ENCODE data around the gene TBC1D14.
"Not testable (repeated sequence)": the region's sequence is repeated elsewhere in the genome, so short reads cannot be mapped to it uniquely, and the experiment has no call there.

TBC1D14 gene

GRCh38 chr4:6910340-6910959 is 824 bp downstream of the TBC1D14 start:
- peak; percentile 37 for DNase-seq (ENCODE audit: low spot score)

GRCh38 chr4:6910960-6911874 is 1.6 kb downstream of the TBC1D14 start:
- no peak for DNase-seq (ENCODE audit: low spot score)

GRCh38 chr4:6911917-6912316 is 2.3 kb downstream of the TBC1D14 start:
- DNase-seq (ENCODE audit: low spot score) = not testable (repeated sequence)

- peak; percentile 26 for DNase-seq (ENCODE audit: low spot score)
These were observed 2.8 kb downstream of the TBC1D14 start for GRCh38 chr4:6912441-6912840.

- DNase-seq (ENCODE audit: low spot score) = no peak
These were observed 3.8 kb downstream of the TBC1D14 start for GRCh38 chr4:6913350-6913905.

GRCh38 chr4:6914448-6914847 is 4.8 kb downstream of the TBC1D14 start:
- no peak for DNase-seq (ENCODE audit: low spot score)

- no peak for DNase-seq (ENCODE audit: low spot score)
These were observed 5.7 kb downstream of the TBC1D14 start for GRCh38 chr4:6915041-6916005.

GRCh38 chr4:6916069-6916586 is 6.5 kb downstream of the TBC1D14 start:
- DNase-seq (ENCODE audit: low spot score) = no peak

- no peak for DNase-seq (ENCODE audit: low spot score)
These were observed 7.2 kb downstream of the TBC1D14 start for GRCh38 chr4:6916587-6917460.

- DNase-seq (ENCODE audit: low spot score) = peak; percentile 53
These were observed 8.0 kb downstream of the TBC1D14 start for GRCh38 chr4:6917461-6918271.

- DNase-seq (ENCODE audit: low spot score) = no peak
These were observed 8.7 kb downstream of the TBC1D14 start for GRCh38 chr4:6918338-6918737.

- no peak for DNase-seq (ENCODE audit: low spot score)
These were observed 10.5 kb downstream of the TBC1D14 start for GRCh38 chr4:6920171-6920570.

- DNase-seq (ENCODE audit: low spot score) = no peak
These were observed 13.9 kb downstream of the TBC1D14 start for GRCh38 chr4:6923507-6923906.

- DNase-seq (ENCODE audit: low spot score) = no peak
These were observed 14.7 kb downstream of the TBC1D14 start for GRCh38 chr4:6924361-6924779.

- no peak for DNase-seq (ENCODE audit: low spot score)
These were observed 15.8 kb downstream of the TBC1D14 start for GRCh38 chr4:6925357-6925836.

GRCh38 chr4:6926081-6926480 is 16.5 kb downstream of the TBC1D14 start:
- no peak for DNase-seq (ENCODE audit: low spot score)

- DNase-seq (ENCODE audit: low spot score) = no peak
These were observed 17.3 kb downstream of the TBC1D14 start for GRCh38 chr4:6926681-6927478.

- no peak for DNase-seq (ENCODE audit: low spot score)
These were observed 18.5 kb downstream of the TBC1D14 start for GRCh38 chr4:6928081-6928480.

GRCh38 chr4:6929339-6929811 is 19.7 kb downstream of the TBC1D14 start:
- no peak for DNase-seq (ENCODE audit: low spot score)
